Activated gamma-delta T cell (primary cell): Measurements from ENCODE around the gene GASK1A.
"Not testable (repeated sequence)": the region's sequence is repeated elsewhere in the genome, so short reads cannot be mapped to it uniquely, and the experiment has no call there.

Experiments
- DNase-seq: peaks from one replicate; lab custom pipeline; 2025; lab: John Stamatoyannopoulos, UW

Gene GASK1A

DNA sequence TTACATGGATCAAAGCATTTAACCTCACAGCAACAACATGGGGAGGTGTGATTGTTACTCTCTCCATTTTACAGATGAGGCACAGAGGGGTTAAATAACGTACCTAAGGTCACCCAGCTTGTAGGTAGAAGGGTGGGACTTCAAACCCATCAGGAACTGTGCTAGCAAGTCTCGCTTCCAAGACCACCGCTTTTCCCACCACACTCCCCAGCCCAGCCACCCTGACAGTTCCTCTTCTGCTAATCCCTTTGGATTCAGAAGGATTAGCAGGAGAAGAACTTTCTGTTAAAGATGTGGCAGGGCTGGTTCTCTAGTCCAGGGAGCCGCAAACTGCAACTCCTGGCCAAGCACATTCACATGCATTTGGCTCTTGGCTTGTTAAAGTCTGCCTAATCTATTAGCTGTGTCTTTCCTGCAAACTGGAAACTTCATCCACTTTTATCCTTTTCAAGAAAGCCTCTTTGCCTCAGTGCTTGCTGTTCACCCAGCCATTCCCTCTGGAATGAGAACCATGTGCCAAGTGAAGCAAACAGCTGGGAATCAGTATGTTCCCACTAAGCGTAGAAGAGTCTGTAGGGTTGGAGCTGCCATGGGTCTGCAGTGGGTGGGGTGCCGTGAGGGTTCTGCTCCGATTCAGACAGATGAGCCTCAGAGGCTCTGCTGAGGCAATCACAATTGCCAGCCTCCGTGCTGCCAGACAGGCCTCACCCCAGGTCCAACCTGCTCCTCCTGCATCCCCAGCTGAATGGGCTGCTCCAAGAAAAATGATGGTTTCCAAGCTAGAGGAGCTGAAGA, 82.2 kb downstream of the GASK1A start:
- no peak for DNase-seq

DNA sequence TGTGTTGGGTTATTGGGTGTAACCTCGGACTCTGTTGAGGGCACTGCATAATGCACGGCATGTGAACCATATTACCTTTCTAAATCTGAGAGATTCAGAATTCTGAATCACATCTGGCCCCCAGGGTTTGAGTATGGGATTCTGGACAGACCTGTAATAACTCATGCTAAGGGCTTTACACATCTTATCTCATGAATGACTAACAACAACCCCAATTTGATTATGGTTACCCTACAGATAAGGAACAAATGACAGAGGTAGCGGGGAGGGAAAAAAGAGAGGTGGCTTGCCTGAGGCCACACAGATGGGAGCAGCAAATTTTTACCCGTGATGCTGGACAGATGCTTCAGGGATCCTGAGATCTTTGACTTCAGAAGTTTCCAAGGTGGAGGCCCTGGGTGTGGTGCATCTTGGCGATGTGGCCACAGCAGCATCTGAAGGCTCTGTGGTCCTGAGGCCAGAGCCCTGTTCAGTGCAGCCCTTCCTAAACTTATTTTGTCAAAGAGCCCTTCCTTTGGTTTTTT, 83.0 kb downstream of the GASK1A start:
- DNase-seq = no peak

DNA sequence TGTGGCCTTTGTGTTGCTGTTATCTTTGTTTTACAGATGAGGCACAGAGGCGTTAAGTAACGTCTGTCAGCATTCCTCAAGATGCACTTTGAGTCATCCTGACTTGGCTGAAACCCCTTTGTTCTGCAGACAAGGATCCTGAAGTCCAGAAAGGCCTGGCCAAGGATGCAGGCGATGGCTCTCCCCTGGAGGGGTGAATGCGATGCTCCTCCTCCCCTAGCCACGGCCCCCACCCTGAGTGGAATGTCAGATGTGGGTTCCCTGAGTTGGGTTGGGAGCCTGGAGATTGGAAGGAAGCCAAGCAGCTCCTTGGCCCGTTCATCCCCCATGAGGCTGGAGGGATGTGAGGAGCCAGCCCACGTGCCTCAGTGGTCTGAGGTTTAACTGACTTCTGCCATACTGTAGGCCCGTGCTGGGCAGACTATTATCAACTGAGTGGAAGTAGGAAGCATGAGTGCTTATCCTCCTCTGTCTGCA, 83.5 kb downstream of the GASK1A start:
- no peak for DNase-seq

DNA sequence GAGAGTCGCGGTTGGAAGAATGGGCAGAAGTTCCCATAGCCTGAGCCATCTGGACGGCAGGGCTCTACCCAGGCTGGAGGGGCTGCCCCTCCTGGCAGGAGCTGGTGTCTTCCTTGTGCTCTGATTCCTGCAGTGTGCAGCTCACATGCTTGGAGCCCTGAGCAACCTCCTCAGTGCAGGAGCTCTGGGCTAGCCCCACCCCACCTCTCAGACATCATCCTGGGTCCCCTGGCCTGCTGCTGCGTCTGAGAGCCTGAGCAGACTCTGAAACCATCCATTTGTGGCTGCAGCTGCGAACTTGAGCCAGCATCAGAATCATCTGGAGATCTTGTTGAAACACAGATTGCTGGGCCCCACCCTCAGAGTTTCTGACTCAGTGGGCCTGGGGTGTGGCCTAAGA, 84.0 kb downstream of the GASK1A start:
- no peak for DNase-seq

DNA sequence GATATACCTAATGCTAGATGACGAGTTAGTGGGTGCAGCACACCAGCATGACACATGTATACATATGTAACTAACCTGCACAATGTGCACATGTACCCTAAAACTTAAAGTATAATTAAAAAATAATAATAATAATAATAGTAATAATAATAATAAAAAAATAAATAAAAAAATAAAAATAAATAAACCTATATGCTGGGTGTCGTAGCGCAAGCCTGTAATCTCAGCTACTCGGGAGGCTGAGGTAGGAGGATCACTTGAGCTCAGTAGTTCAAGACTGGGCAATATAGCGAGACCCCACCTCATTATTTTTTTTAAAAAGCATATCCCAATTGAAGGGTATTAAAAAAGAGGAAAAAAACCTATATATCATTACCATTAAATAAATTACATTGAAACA, 91.6 kb downstream of the GASK1A start:
- DNase-seq = not testable (repeated sequence)

DNA sequence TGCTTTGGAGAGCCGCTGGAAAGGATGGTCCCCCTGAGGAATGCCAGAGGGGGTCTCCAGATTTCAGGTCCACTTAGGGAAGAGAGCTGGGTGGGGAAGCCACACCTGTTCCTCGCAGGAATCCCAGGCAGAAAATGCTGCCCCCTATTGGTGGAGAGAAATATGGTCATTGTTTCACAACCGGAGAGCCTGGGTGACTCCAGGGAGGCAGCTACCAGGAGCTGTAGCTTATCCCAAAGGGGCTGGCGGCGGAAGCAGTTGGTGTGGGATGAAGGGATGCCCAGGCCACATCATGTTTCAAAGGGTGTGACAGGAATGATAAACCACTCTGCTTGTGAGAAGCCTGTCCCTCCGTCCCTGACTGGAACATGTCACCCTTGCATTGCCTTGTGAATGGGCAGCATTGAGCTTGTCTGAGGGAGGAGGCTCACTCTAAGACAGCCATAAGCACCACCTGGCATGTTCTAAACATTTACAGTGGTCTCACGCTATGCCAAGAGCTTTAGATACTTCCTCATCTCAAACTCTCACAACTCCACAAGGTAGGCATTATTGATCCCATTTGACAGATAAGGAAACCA, 92.3 kb downstream of the GASK1A start:
- no peak for DNase-seq

DNA sequence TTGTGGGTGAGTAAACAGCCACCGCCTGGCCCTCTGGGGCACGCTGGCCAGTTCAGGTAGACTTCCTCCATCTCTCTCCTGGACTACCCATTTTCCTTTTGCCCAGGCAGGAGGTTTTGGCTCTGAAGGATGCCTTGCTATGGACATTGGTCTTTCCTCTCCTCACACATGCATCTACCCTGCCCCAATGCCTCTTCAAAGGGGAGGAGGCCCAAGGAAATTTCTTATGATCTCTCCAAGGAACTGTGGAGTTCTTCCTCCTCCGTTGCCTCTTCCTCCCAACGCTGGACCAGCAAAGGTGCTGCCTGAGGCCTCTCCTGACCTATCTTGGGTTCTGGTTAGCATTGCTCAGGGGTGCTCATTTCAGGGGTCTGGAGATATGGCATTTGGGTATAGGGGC, 93.2 kb downstream of the GASK1A start:
- DNase-seq = no peak

DNA sequence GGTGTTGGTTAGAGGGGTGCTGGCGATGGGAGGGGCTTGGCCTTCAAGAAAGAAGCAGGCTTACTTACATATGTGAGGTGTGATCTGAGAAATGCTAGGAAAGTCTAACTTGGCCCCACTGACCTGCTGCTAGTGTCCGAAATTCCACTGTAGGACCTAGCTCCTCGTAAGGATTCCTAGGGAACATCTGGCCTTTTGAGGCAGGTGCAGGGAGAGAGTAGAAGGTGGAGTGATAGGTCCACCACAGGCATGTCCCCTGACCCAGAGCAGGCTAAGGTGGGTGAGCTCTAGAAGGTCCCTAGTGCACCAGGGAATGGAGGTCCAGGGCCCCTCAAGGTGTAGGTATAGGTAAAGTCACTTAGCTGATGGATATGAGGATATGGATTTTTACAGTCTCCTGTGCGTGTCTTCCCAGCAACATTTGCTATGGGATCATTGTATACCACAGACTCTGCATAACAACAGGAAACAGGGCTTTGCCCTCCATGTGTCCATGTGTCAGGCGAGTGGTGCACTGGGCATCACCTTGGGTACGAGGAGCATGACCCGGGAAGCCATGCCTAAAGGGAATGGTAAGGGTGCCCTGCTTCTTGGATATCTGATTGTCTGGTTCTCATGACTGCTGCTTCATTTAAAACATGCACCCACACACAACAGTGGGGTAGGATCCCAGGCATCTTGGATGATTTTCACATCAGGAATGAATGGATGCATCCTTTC, 94.2 kb downstream of the GASK1A start:
- DNase-seq = no peak

DNA sequence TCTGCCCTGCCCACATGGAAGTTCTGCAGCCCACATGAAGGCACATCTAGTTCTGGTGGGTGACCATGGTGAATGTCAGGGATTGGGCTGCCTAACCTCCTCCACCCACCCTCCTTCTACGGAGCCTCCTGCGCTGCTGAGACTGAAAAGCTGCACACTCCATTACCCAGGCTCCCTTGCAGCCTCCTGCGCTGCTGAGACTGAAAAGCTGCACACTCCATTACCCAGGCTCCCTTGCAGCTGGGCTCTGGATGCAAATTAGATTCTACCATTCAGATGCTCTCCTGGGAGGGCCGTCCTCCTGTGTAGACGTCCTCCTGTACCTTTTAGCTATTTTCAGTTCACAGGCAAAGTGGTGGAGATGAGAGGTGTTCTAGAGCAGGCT, 94.7 kb downstream of the GASK1A start:
- DNase-seq = no peak

DNA sequence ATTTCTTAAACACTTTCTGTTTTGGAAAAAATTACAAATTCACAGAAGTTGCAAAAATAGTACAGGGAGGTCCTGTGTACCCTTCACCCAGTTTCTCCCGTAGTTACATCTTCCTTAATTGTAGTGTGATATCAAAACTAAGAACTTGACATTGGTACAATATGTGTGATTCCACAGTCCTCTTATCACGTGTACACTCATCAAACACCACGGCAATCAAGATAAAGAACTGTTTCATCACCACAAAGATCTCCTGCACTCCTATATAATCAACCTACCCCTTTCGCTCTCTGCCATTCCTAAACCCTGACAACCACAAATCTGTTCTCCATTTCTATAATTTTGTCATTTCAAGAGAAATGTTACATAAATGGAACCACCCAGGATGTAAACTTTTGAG, 95.4 kb downstream of the GASK1A start:
- DNase-seq = no peak

DNA sequence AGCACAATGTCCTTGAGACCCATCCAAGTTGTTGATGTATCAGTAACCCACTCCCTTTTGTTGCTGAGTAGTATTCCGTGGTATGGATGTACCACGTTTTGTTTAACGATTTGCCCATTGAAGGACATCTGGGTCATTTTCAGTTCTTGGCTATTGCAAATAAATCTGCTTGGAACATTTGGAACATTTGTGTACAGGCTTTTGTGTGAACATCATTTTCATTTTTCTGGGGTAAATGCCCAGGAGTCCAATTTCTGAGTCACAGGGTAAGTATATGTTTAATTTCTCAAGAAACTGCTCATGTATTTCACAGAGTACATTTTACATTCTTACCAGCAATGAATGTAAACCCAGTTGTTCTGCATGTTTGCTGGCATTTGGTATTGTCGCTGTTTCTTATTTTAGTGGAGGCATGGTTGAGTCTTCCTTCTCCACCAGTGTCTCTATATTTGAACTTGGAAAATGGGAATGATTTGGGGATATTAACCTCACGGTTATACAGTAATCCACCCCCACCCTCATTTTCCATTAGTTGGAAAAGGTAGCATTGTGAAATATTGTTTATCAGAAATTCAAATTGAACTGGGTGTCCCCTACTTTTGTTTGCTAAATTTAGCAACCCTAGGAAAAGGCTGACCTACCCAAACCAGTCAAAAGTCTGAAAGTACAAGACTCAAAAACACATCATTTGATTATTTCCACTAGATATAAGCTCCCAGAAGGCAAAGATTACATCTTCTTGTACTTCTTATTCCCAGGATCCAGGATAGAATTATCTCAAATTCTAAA, 96.0 kb downstream of the GASK1A start:
- no peak for DNase-seq

DNA sequence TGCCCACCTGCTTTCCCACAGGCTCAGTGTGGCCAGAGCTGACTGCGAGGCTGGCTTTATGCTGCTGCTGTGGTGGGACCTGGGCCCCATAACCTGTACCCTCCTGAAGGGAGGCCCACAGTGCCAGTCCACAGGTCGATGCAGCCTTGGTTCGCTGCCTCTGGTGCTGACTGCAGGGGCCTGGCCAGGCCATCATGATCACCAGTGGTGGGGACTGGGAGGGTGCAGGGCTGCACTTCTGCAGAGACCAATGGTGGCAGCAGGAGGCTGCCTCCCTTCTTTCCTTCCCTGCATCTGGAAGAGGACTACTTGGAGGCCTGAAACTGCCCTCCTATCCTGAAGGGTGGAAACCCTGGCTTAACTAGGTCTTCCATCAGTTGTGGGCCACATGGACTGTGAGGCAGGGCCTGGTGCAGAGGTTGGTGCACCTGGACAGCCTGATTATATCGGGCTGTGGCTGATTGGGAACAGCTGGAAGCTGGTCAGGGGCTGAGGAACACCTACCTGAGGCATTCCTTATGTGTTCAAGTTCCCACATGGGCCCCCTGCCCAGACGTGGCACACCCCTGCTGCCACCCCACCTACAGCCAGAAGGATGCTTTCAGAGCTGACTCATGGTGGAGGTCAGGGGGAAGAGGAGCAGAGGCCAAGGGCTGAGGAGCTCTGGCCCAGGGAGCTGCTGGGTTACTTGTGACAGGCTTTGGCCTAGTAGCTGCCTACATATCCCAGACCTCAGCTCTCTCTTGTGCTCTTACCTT, 97.0 kb downstream of the GASK1A start:
- DNase-seq = no peak

DNA sequence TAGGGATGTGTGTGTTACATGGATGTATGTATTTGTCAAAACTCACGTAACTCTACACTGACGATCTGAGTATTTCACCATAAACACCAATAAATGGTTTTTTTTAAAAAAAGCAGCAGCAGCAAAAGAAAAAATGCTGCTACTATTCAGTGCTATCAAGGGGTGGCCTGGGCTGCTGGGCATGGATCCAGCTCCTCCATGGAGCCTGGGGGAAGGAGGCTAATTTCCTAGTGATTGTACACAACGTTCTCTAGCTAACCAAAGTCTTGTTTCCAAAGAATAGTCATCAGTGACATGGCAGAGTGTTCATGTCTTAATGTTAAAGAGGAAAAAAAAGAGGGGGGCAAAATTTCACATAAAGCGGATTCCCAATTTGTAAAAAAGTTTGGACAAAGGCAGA, 97.7 kb downstream of the GASK1A start:
- no peak for DNase-seq

DNA sequence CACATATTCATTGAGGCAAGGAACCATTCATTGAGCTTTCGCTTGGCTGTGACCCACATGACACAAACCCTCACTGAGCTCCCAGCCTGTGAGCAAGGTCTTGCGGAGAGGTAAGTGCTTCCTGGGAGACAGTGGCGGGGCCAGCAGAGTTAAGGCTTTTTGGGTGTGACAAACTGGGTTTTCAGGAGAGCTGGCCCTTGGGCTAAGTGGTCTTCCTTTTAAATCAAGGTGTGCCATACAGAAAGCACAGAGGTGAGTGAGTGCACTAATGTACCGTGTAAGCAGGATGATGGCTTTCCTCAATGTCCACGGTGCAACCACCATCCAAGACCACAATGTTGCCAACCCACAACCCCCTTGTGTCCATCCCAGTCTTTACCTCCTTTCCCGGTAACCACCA, 98.2 kb downstream of the GASK1A start:
- DNase-seq = no peak

DNA sequence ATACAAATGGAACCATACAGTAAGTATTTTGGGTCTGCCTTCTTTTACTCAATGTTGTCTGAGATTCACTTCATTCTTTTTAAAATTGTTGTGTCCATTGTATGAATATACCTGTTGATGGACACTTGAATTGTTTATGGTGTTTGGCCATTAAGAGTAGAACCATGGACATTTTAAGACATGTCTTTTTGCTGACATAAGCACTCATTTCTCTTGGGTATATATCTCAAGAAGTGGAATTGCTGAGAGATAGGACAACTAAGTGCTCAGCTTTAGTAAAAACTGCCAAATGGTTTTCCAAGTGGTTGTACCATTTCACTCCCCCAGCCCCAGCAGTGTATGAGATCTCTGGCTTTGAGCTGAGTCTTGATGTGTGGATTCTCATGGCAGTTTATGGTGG, 98.6 kb downstream of the GASK1A start:
- no peak for DNase-seq

DNA sequence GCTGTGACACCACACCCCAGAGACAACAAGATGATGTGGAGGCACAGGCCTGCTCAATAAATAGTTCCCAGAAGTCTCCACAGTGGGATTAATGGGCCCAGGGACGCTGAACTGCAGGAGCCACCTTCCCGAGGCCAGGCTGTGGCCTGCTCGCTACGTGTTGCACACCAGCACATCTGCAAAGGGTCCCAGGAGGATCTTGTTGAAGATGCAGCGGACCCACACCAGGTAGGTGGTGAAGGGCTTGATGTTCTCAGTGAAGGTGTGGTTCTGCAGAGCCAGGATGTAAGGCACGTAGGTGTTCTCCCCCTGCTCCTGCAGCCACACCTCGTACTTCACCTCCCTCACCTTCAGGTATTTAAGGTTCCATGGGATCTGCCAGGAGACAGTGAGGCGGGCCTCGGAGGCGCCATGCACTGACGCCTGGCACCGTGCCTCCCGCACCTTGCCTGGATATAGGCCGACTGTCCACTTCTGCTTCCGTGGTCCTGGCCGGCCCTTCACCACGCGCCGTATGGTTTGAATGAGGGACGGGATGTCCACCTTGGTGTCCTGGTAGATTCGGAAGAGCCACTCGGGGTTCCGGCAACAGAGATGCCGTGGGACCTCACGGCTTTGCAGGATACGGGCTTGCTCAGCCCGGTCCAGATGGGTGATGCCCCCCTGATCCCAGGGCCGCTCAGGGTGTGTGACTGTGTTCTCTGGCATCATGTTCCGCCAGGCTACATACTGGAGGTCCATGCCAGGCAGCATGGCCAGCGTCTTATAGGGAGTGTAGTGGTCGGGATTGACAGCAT, 100.6 kb downstream of the GASK1A start:
- DNase-seq = no peak

DNA sequence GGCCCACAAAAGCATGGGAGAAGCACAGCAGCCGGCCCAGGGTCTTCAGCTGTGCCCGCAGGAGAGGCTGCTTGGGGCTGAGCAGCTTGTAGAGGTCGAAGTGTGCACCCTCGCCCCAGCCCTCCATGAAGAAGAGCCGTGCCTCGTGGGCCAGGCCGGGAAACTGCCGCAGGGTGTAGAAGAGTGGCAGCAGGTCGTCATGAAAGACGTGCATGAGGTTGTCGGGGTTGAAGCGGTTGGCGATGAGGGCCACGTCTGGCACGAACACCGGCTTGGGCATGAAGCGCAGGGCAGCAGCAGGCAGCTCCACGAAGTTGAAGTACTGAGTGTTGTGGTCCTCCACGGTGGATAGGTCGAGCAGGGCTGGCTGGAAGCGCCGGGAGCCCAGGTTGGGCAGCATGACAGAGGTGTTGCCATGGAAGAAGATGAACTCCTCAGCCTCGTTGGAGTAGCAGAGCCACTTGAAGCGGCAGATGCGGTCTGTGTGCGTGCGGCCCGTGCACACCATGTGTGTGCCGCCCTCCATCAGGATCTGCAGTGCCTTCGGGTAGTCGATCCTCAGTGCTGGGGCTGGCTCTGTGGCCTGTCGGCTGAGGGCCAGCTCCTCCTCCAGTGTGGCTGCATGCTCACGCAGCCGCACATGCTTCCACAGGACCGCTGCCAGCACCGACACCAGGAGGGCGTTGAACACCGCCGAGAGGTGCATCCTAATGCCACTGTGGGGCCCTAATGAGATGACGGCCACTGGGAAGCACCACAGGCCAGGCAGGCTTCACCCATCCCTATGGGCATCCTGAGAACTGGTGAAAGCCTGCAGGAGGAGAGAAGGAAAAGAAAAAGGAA, 101.8 kb downstream of the GASK1A start:
- no peak for DNase-seq

DNA sequence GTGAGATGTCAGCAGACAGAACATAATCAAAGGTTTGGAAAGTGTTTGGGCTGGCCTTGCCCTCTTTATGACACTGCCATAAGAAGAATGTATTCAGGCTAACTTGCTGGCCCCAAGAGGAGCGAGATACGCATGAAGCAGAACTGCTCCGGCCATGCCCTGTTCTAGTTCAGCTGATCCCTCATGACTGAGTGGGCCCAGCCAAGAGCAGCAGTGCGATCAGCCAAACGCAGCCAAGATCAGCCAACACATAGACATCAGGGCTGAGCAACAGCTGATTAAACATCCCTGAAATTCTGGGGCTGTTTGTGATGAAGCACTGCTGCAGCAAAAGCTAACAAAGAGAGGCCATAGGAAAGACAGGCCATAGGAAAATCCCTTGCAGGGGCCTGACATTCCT, 102.7 kb downstream of the GASK1A start:
- no peak for DNase-seq

DNA sequence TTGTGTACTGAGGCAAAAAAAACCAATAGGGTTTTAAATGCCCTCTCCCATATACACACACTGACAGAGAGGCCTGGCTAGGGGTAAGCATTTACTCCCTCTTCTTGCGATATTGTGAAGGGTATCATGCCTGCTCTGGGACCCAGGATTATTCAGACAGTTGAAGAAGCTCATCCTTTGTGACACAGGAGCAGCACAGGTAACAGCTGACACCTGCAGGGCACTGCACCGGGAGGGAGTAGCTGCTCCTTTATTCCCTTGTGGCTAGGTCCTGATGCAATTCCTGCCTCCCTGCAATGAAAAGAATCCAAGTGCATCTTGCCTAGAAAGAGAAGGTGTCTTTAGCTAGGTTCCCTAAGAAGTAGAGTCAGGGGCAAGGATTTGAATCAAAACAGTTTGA, 103.3 kb downstream of the GASK1A start:
- no peak for DNase-seq
